GM15510 (cell line): ENCODE results near the gene ATG4B.

Experiments used
- POLR2A ChIP-seq: IDR thresholded peaks from 3 replicates; pipeline ENCODE4 v1.6.1; 2011; ENCODE audit warnings: borderline replicate concordance; ENCODE audit not compliant: insufficient read length; ENCODE audit errors: extremely low read depth

ATG4B gene

GRCh38 chr2:241609859-241610793, 27.4 kb upstream of the ATG4B start:
- TF ChIP-seq POLR2A = peak; percentile 35

DNA sequence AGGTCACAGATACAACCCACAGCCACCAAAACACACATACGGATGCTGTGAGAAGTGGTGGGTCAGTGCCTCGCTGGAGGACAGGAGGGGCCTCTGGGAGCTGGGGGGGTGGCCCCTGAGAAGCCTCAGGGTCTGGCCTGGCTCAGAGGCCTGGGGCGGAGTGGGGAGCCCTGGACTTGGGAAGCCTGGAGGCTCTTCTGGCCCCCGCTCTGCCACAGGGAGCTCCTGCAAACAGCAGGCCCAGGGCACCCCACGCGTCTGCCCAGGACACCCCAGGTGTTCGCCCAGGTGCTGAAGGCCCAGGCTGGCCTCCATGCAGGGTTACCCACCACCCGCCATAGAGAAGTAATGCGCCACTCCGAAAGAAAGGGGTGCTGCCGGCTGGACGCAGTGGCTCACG, 26.4 kb upstream of the ATG4B start:
- TF ChIP-seq POLR2A = no peak

- TF ChIP-seq POLR2A = no peak
Observed at GRCh38 chr2:241612156-241613016, 25.1 kb upstream of the ATG4B start.

DNA sequence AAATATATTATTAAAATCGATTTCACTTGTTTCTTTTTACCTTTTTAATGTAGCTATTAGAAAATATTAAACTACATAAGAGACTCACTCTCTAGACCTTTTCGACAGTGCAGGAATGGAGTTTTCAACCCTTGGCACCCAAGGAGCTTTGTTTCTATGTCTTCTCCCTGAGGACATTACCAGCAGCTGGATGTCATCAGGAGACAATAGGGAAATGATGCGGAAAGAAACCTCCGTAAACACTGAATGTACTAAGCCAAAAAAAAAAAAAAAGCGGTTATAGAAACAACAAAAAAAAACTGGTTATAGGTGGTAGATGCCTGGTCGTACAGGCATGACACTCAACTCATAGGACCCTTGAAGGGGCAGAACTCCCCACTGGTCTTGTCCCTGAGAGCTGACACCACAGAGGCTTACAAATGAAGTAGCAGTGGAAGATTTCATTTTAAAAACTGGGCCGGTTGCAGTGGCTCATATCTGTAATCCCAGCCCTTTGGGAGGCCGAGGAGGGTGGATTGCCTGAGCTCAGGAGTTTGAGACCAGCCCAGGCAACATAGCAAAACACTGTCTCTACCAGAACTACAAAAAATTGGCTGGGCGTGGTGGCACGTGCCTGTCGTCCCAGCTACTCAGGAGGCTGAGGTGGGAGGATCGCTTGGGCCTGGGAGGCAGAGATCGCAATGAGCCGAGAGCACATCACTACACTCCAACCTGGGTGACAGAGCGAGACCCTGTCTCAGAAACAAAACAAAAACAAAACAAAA, 24.3 kb upstream of the ATG4B start:
- TF ChIP-seq POLR2A = no peak

GRCh38 chr2:241615041-241615440, 22.5 kb upstream of the ATG4B start:
- TF ChIP-seq POLR2A = no peak

GRCh38 chr2:241615522-241616052, 21.9 kb upstream of the ATG4B start:
- TF ChIP-seq POLR2A = no peak

DNA sequence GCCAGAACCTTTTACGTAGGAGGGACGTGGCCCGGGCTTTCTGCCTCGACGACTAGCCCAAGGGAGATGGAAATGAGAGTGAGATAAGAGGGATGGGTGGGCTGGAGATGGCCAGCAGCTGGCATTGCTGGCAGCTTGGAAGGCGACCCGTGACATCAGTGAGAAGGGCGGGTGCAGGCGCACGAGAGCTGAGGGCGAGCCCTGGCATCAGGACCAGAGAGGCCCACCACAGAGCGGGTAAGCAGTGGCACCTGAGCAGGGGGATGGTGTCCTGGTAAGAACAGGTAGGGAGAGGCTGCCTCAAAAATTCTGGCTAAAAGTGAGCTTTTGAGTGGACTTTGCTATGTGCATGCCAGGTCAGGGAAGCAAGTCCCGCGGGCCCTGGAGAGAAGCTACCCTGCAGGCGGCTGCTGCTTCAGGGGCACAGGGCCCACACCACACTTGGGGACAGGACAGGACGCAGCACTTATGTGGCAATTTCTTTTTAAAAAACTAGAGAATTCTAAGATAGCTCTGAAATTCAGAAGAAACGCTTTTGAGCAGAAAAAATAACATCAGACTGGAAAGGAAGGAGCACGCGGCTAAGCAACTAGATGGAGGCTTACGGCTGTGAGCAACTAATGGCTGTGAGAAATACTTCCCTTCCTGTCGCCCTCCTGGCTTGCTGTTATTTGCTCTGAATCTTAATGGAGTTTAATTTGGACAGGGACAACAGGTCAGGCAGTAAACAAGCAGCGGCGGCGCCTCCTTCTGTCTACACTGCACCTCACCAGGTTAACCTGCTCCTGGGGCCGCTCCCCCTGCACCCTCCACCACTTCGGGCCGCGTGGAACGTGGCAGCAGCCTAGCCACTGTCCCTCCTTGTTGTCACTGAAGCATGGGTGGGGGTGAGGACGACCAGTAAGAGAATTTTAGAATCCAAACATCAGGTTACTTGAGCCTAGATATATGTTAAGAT, 21.0 kb upstream of the ATG4B start:
- no peak for TF ChIP-seq POLR2A

DNA sequence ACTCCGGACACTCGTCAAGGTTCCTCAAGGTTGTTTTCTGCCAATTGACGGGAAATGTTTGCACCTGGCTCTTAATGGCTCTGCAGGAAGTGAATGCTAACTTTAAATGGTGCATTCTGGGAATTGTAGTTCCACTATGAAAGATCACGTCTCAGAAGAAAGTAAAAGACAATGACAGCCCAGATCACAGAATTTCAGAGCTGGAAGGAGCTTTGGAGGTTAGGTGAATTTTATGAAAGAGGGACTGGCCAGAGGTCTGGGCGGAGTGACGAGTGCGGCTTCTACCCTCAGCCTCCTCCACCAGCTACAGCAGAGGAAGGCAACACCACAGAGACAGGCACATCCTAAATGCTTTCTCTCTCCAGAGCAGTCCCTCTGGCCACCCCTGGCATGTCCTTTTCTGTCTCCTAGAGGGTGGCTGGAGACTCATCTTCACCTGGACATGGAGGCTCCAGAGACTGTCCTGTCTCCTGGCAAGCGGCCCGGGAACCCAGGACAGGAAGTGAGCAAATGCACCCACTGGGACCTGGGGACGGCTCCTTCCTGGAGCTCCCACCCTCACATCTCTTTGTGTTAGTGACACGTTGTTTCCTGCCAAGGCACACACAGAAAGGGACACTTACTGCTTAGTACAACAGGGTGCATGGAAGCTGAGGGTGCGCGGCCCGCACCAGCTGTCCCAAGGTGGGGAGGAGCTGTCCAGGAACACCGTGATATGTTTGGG, 19.9 kb upstream of the ATG4B start:
- TF ChIP-seq POLR2A = no peak

GRCh38 chr2:241618296-241618805, 19.1 kb upstream of the ATG4B start:
- TF ChIP-seq POLR2A = no peak

- no peak for TF ChIP-seq POLR2A
Observed at GRCh38 chr2:241618829-241619228, 18.7 kb upstream of the ATG4B start.

DNA sequence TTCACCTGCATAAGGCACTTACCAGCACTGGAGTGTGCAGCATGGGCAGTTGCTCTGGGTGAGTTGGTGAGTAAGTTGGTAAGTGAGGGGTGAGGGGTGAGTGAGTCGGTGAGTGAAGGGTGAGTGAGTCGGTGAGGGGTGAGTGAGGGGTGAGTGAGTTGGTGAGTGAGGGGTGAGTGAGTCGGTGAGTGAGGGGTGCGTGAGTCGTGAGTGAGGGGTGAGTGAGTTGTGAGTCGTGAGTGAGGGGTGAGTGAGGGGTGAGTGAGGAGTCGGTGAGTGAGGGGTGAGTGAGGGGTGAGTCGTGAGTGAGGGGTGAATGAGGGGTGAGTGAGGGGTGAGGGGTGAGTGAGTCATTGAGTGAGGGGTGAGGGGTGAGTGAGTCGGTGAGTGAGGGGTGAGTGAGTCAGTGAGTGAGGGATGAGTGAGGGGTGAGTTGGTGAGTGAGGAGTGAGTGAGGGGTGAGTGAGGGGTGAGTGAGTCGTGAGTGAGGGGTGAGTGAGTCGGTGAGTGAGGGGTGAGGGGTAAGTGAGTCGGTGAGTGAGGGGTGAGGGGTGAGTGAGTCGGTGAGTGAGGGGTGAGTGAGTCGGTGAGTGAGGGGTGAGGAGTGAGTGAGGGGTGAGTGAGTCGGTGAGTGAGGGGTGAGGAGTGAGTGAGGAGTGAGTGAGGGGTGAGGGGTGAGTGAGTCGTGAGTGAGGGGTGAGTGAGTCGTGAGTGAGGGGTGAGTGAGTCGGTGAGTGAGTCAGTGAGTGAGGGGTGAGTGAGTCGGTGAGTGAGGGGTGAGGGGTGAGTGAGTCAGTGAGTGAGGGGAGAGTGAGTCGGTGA, 17.7 kb upstream of the ATG4B start:
- TF ChIP-seq POLR2A = no peak

DNA sequence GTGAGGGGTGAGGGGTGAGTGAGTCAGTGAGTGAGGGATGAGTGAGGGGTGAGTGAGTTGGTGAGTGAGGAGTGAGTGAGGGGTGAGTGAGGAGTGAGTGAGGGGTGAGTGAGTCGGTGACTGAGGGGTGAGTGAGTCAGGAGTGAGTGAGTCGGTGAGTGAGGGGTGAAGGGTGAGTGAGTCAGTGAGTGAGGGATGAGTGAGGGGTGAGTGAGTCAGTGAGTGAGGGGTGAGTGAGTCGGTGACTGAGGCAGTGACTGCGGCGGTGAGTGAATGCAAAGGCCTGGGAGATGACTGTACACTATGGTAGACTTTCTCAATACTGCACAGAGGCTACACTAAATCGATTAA, 17.1 kb upstream of the ATG4B start:
- TF ChIP-seq POLR2A = no peak
